ENCODE results near the gene TINCR.

Gene TINCR

DNA sequence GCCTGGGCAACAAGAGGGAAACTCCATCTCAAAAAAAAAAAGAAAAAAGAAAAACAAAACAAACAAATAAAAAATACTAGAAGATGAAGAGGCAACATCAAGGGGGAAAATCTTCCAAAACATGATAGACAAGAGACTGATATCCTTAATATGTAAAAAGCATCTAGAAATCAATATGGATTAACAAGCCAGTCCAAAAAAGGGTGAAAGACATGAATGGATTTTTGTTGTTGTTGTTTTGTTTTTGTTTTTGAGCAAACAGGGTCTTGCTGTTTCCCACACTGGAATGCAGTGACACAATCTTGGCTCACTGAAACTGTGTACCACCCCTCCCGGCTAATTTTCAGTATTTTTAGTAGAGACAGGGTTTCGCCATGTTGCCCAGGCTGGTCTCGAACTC lies 4.0 kb upstream of the TINCR start:
- Histone ChIP-seq H3K79me2 (ENCODE audit: insufficient read depth, low read length) (no peaks in the 10 kb centered on the region), H4K20me1 (ENCODE audit: insufficient read depth, low read length) (no peaks in the 10 kb centered on the region), H3K4me1 (ENCODE audit: insufficient read depth, low read length, severe bottlenecking) (no peaks in the 10 kb centered on the region), H3K9ac (ENCODE audit: low read length) (no peak overlapping the region), H3K9me2 (ENCODE audit: low read depth, low read length) (no peaks in the 10 kb centered on the region), H3K36me3 (ENCODE audit: insufficient read depth, low read length) (no peaks in the 10 kb centered on the region), H3K9me3 (ENCODE audit: low read length) (peaks cover 2% of the 10 kb centered on the region; the same call in 1 of the 2 replicates), H3K27me3 (ENCODE audit: insufficient read depth, low read length) (no peaks in the 10 kb centered on the region), H3K4me2 (ENCODE audit: low read length) (no peak overlapping the region), H3K27ac (ENCODE audit: low read depth, low read length, poor library complexity, severe bottlenecking) (no peak overlapping the region), H3F3A (ENCODE audit: insufficient read depth, low read length) (no peaks in the 10 kb centered on the region), H3K4me3 (ENCODE audit: low read depth, low read length, poor library complexity, severe bottlenecking) (no peak overlapping the region), H2AFZ (ENCODE audit: low read length) (no peak overlapping the region)
- TF ChIP-seq EZH2 (IDR thresholded peaks at IDR 0.05; ENCODE audit: borderline replicate concordance, low read length) = no peak
- TF ChIP-seq, protein P1, sequence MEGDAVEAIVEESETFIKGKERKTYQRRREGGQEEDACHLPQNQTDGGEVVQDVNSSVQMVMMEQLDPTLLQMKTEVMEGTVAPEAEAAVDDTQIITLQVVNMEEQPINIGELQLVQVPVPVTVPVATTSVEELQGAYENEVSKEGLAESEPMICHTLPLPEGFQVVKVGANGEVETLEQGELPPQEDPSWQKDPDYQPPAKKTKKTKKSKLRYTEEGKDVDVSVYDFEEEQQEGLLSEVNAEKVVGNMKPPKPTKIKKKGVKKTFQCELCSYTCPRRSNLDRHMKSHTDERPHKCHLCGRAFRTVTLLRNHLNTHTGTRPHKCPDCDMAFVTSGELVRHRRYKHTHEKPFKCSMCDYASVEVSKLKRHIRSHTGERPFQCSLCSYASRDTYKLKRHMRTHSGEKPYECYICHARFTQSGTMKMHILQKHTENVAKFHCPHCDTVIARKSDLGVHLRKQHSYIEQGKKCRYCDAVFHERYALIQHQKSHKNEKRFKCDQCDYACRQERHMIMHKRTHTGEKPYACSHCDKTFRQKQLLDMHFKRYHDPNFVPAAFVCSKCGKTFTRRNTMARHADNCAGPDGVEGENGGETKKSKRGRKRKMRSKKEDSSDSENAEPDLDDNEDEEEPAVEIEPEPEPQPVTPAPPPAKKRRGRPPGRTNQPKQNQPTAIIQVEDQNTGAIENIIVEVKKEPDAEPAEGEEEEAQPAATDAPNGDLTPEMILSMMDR (IDR thresholded peaks at IDR 0.05; ENCODE audit: low read length) = no peak

DNA sequence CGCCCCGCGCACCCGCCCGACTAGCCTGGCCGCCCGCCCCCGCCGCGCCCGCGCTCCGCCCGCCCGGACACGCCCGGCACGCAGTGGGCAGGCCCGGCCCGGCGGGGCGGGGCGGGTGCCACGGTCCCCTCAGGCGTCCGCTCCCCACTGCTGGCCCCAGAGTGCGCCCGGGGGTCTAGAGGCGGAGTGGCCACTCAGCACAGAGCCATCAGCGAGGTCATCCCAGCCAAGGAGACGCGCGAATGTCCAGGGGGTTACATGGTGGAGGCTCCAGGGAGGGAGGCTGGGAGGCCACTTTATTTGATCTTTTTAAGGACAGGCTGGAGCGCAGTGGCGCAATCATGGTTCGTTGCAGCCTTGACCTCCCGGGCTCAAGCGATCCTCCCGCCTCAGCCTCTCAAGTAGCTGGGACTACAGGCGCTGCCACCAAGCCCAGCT lies 236 bp upstream of the TINCR start:
- Histone ChIP-seq H4K20me1 (ENCODE audit: insufficient read depth, low read length) (no peaks in the 10 kb centered on the region), H2AFZ (ENCODE audit: low read length) (no peak overlapping the region), H3K4me1 (ENCODE audit: insufficient read depth, low read length, severe bottlenecking) (no peaks in the 10 kb centered on the region), H3K27me3 (ENCODE audit: insufficient read depth, low read length) (no peaks in the 10 kb centered on the region; the same call in 1 of the 2 replicates), H3K4me3 (ENCODE audit: low read depth, low read length, poor library complexity, severe bottlenecking) (no peak overlapping the region), H3K4me2 (ENCODE audit: low read length) (no peak overlapping the region), H3K9me2 (ENCODE audit: low read depth, low read length) (no peaks in the 10 kb centered on the region), H3K79me2 (ENCODE audit: insufficient read depth, low read length) (no peaks in the 10 kb centered on the region), H3K9ac (ENCODE audit: low read length) (no peak overlapping the region), H3F3A (ENCODE audit: insufficient read depth, low read length) (no peaks in the 10 kb centered on the region), H3K27ac (ENCODE audit: low read depth, low read length, poor library complexity, severe bottlenecking) (no peak overlapping the region), H3K9me3 (ENCODE audit: low read length) (peaks cover 2% of the 10 kb centered on the region; the same call in 1 of the 2 replicates), H3K36me3 (ENCODE audit: insufficient read depth, low read length) (no peaks in the 10 kb centered on the region)
- TF ChIP-seq EZH2 (IDR thresholded peaks at IDR 0.05; ENCODE audit: borderline replicate concordance, low read length) = no peak
- TF ChIP-seq, protein P1 (IDR thresholded peaks at IDR 0.05; ENCODE audit: low read length) = no peak

DNA sequence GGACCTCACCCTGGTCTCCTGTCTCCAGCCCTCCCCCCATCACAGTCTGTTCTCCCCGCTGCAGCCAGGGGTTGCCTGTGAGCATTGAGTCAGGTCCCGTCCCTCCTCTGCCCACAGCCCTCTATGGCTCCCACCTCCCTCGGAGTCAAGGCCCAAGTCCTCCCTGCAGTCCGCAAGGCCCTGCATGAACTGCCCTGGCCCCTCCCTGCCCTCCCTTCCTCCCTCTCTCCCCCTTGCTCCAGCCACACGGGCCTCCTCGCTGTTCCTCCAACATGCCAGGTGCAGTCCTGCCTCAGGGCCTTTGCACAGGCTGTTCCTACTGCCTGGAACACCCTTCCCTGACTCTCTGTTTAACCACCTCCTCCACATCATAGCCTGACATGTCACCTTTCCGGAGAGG lies 2.8 kb downstream of the TINCR start:
- H3K4me2 ChIP-seq (ENCODE audit: low read length) = no peak overlapping the region
- no peaks in the 10 kb centered on the region; the same call in 1 of the 2 replicates for H3K27me3 ChIP-seq (ENCODE audit: insufficient read depth, low read length)
- no peak for TF ChIP-seq EZH2 (IDR thresholded peaks at IDR 0.05; ENCODE audit: borderline replicate concordance, low read length)
- TF ChIP-seq, protein P1 (IDR thresholded peaks at IDR 0.05; ENCODE audit: low read length) = no peak
- H3K79me2 ChIP-seq (ENCODE audit: insufficient read depth, low read length) = no peaks in the 10 kb centered on the region
- H3K4me1 ChIP-seq (ENCODE audit: insufficient read depth, low read length, severe bottlenecking) = no peaks in the 10 kb centered on the region
- no peaks in the 10 kb centered on the region for H3K9me3 ChIP-seq (ENCODE audit: low read length)
- H3K4me3 ChIP-seq (ENCODE audit: low read depth, low read length, poor library complexity, severe bottlenecking) = no peak overlapping the region
- H3K36me3 ChIP-seq (ENCODE audit: insufficient read depth, low read length) = no peaks in the 10 kb centered on the region
- no peak overlapping the region for H3K27ac ChIP-seq (ENCODE audit: low read depth, low read length, poor library complexity, severe bottlenecking)
- H3F3A ChIP-seq (ENCODE audit: insufficient read depth, low read length) = no peaks in the 10 kb centered on the region
- no peaks in the 10 kb centered on the region for H3K9me2 ChIP-seq (ENCODE audit: low read depth, low read length)
- no peak overlapping the region for H3K9ac ChIP-seq (ENCODE audit: low read length)
- no peaks in the 10 kb centered on the region for H4K20me1 ChIP-seq (ENCODE audit: insufficient read depth, low read length)
- H2AFZ ChIP-seq (ENCODE audit: low read length) = no peak overlapping the region

All from OCI-LY1 (cell line).